NCI-H774 (cell line): Measurements from ENCODE around the gene VPS26B.
"Not testable (repeated sequence)": the region's sequence is repeated elsewhere in the genome, so short reads cannot be mapped to it uniquely, and the experiment has no call there.

Experiments used
- DNase-seq: peaks from one replicate; lab custom pipeline; 2025; lab: John Stamatoyannopoulos, UW

Gene VPS26B

DNA sequence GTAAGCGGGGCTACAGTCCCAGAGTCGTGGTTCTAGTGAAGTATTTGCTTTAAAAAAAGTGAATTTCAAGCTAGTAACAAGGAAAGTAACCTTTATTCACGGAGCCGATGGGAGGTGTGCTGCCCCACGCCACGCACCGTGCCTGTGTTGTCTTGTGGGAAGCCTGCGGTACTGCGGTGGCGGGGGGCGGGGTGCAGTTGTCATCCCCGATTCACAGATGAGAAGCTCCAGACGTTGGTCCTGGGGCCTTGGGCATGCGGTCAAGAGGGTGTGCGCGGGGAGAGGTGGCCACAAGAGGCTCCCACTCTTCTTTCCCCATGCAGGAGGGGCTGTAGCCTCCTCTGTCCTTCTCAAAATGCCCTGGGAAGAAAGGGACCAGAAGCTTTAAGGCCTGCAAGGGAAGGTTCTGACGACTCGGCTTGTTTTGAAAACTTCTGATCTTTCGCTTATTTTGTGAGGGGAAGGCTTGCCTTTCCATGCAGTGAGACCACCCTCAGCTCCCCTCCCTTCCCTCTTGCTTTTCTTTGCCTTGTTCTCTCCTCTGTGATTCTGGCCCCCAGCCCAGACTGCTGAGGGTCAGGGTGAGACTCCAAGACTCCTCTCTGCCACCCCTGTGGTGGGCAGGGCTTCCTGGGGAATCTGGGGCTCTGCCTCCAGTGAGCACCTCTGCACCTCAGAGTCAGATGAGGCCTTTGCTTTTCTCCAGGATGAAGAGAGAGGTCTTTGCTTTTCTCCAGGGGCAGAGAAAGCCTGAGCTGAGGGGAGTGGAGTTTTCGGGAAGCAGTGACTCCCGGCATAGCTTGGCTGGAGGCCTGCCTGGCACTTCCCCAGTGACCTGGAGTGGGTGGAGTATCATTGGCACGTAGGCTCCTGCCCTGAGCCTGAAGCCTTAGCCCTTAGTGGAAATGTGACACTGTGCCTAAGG is 57.9 kb downstream of the VPS26B start:
- no peak for DNase-seq

DNA sequence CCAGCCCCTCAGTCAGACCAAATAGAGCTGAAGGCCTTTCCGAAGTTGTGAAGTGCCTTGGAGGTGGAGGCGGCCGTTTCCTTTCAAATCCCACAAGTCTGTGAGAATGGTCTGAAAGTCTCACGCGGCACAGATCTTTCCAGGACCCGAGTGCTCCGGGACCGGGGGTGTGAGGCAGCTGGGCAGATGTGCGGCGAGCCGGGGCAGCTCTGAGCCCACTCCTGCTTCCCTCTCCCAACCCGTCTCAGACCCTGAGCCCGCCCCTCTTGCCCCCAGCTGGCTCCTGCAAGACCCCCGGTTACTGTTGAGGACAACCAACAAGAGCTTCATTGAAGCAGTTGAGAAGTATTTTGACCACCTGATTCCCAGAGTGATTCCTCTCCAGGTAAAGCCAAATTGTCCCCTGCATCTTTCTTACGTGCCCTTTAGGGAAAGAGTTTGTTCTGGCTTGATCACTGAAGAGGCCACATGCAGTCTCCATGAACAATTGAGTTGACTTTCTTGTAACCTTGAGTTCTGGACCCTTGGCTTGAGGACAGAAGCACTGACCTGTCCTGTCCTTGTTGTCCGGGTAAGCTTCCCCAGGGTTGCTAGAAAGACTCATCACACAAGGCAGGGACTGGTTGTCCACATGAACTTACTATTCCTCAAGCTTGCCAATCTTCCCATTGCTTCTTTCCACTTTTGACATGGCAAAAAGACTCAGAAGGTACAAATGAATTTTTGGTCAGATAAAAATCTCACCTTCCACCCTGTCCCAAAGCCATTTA is 59.2 kb downstream of the VPS26B start:
- no peak for DNase-seq

DNA sequence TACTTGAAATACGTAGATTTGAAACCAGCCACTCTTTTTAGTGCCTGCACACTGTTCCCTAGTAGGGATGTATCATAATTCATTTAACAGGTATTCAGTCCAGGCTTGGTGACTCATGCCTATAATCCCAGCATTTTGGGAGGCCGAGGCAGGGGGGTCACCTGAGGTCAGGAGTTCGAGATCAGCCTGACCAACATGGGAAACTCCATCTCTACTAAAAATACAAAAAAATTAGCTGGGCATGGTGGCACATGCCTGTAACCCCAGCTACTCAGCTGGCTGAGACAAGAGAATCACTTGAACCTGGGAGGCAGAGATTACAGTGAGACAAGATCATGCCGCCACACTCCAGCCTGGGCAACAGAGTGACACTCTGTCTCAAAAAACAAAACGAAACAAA is 59.9 kb downstream of the VPS26B start:
- not testable (repeated sequence) for DNase-seq

DNA sequence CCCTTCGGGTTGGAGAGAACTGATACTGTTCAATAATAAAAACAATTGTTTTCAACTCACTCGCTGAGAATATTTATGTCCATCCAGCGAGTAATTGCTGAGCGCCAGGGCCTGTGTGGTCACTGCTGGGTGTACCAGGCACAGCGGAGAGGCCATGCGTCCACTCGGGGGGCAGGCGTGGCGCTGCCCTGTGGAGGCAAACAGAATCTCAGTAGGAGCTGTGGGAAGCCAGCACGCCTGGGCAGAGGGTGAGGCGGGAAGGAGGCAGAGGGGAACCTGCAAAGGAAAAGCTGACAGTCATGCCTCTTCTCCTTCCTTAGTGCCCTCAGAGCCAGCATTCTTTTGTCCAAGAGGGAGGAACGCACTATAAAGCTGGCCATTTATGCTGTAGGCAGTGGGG is 63.1 kb downstream of the VPS26B start:
- DNase-seq = no peak

DNA sequence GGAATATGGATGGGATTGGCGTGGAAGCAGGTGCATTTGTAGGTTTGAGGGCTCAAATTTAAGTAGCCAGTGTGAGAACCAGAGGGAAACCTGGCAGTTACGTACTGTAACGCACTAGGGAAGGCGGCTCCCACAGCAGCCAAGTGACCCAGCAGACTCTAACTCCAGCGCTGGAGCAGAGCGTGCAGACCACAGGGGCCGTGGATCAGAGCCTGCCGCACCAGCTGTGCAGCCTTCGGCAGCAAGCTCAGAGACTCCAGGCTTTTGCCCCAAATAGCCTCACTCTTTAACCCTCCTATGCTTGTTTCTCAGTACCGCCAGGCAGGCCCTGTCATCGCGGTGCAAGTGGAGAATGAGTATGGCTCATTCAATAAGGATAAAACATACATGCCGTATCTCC is 64.0 kb downstream of the VPS26B start:
- DNase-seq = no peak

DNA sequence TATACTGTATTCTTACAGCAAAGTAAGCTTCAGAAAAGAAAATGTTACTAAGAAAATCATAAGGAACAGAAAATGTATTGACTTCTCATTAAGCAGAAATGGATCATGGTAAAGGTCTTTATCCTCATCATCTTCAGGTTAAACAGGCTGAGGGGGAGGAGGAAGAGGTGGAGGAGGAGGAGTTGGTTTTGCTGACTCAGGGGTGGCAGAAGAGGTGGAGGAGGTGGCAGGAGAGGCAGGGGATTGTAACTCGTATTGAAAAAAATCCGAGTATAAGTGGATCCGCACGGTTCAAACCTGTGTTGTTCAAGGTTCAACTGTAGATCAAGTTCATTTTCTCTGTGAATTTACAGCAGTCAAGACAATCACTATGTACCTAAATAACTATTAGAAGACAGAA is 64.7 kb downstream of the VPS26B start:
- no peak for DNase-seq

DNA sequence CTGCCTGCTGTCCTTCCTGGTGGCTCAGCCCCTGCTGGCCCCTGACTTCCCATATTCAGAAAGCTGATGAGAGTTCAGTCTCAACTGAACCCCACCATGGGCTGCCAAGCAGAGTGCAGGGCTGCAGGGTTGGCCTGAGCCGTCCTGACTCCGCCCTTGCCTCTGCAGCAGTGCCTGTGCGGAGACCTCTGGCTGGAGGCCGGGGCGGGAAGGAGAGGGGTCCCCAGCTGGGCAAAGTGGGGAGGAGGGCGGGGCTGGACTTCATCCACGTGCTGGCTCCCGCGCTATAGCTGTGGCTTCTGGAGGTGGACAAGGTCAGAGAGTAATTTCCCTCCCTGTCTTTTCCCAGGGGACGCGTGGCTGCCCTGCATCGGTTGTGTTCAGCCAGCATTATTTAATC is 65.3 kb downstream of the VPS26B start:
- no peak for DNase-seq

DNA sequence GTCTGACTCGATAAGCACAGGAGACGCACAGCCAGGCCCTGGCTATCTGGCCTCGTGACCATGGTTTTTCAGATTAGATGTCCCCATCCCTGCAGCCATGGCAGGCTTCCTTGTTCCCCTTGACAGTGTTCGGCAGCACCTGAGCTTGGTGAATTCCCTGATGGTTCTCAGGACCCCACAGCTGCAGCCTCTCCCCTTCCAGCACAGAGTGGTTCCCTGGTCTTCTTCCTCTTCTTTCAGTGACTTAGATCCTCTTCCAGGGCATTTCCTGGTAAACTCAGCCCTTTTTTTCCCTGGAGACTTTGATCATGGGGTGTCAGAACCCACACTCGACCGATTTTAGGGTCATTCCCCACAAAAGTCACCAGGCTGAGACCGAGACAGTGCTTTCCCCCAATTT is 66.2 kb downstream of the VPS26B start:
- no peak for DNase-seq

DNA sequence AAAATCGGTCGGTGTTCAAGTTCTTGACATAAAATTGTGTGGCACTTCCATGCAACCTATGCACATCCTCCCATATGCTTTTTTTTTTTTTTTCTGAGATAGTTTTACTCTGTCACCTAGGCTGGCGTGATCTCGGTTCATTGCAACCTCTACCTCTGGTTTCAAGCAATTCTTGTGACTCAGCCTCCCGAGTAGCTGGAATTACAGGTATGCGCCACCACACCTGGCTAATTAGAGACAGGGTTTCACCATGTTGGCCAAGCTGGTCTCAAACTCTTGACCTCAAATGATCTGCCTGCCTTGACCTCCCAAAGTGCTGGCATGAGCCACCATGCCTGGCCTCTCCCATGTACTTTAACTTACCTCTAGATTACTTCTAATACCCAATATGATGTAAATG is 66.7 kb downstream of the VPS26B start:
- no peak for DNase-seq

DNA sequence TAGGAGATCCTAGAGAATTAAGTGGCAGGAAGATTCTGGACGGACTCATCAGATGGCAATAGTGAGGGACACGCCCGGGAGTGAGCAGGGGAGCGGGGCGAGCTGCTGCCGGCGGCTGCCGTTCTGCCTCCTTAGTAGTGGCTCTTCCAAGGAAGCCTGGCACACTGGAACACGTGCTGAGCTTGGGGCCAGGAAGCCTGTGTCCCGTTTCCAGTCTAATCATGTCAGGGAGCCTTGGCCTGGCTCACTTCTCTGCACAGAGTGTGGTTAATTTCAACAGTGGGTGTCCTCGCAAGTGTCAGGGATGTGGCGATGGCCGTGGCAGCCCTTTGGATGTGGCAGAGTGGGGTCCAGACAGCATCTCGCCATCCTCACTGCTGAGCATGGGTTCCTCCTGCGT is 68.2 kb downstream of the VPS26B start:
- no peak for DNase-seq

DNA sequence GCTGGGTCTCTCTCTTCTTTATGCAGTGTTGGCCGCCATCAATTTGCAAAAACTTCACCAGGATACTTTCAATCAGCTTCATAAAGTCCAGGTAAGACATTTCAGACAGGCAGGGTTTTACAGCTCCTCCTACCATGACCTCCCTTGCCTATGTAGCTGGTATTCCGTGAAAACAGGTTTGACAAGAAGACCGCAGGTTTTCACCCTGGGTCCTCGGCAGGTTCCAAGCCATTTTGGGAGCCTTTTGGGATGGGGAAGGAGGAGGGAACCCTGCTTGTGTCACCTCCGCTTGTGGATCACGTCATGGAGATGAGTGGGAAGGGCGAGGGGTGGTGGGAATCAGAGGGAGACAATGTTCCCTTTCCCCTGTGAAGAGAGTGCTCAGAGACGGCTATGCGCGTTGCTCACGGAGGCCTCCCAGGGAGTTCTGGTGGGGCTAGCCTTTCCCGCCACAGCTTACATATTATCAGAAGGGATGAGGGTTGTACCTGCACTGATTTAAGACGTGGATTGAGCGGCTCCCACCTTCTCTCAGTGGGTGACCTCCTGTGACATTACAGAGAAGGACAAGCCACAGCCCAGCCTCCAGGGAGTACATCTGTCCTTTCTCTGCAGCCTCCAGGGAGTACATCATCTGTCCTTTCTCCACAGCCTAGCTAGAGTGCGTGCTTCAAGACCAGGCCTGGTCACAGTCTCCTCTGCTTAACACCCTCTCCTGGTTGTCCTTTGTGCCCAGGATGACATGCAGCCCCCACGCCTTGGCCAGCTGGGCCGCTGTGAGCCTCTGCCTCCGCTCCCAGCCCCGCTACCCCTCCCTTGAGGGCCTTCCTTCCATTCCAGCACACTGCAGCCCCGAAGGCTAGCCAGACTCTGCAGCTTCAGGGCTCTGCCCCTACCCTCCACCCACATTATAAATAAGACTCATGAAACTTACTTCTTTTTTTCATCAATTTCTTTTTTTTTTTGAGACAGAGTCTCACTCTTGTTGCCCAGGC is 68.9 kb downstream of the VPS26B start:
- DNase-seq = no peak

DNA sequence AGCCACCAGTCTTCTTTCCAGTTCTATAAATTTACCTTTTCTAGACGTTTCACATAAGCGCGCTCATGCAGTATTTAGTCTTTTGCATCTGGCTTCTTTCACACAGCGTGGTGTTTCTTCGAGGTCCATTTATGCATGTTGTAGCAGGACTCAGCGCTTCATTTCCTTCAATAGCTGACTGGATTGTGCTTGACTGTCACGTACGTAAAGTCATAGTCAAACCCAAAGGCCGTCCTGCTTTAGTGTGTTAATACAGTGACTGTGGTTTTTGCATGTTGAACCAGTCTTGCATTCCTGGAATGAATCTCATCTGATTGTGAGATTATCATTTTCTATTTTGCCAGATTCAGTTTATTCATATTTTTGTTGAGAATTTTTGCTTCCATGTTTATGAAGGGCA is 70.2 kb downstream of the VPS26B start:
- no peak for DNase-seq
